Right cardiac atrium (tissue), 5 donors: Measurements from ENCODE around the gene FAM241A. TPM values are rescaled to one million over a fixed set of nuclear protein-coding genes. Genes with fewer than 3 reads are reported as not detected.
"Not testable (repeated sequence)": the region's sequence is repeated elsewhere in the genome, so short reads cannot be mapped to it uniquely, and the experiment has no call there.

ENCODE experiments used
- ATAC-seq, 2 donors: fragments of 200-7000 bp; cut with Tn5 transposase; one replicate each; pipeline versions ENCODE4 v1.8.0 to v1.9.1; 2020; ENCODE audit warnings: moderate library complexity in 2 of 2, mild to moderate bottlenecking in 1 of 2
- DNase-seq, 3 donors: peaks; one replicate each; pipeline ENCODE4 v3.0.0-alpha.2; 2020
- H3K27ac ChIP-seq: one replicate; pipeline ENCODE4 v1.5.1; 2013; ENCODE audit warnings: mild to moderate bottlenecking, low read length, control low read depth, moderate library complexity
- H3K27me3 ChIP-seq: one replicate; pipeline ENCODE4 v1.6.1; 2013; ENCODE audit not compliant: control insufficient read depth, insufficient read depth
- H3K4me1 ChIP-seq: one replicate; pipeline ENCODE4 v1.6.1; 2013; ENCODE audit warnings: low read length; ENCODE audit not compliant: control insufficient read depth, insufficient read depth
- H3K4me3 ChIP-seq: one replicate; pipeline ENCODE4 v1.5.1; 2013; ENCODE audit warnings: low read length, control low read depth
- H3K9me3 ChIP-seq: one replicate; pipeline ENCODE4 v1.6.1; 2013; ENCODE audit warnings: low read length; ENCODE audit not compliant: control insufficient read depth
- WGBS: extraction: QIAGEN DNeasy Blood & Tissue Kit; methylation state at CpG from one replicate; pipeline ENCODE4 v1.1.7; 2013; 5-methylcytosine and 5-hydroxymethylcytosine counted together
- intact Hi-C, 4 donors: fragments of 100-400 bp; cut with DNase I; formaldehyde crosslinking; loops; one replicate each; pipeline versions ENCODE4 v1.11.0 to v1.14.0; 2022 to 2023
- polyA plus RNA-seq: library from polyadenylated mRNA; stranded (reverse); fragments of 200-250 nt; gene quantifications from one replicate; pipeline ENCODE4 v1.2.3, GENCODE V29; 2013
- total RNA-seq, 4 donors: library from RNA; stranded (reverse); fragmentation: NEBNext Ultra II Directional; extraction: Animal tissue kit (Norgen Biotek cat#: 25700); gene quantifications; one replicate each; pipeline ENCODE4 v1.2.1, GENCODE V29; 2021
- donor health status: healthy with polysubstance abuse.
- donor health status: DM: no; HTN: yes; CAD: no.
- donor health status: DM: no; HTN: no; CAD: no.
- donor health status: DM: no; HTN: yes; CAD: no; lungs with severe emphysema.
- donor health status: DM: yes; HTN: yes; CAD: no.

Gene FAM241A
- total and polyA plus RNA-seq, 5 donors: 4.8 to 7.9 (median 6.8) TPM

DNA sequence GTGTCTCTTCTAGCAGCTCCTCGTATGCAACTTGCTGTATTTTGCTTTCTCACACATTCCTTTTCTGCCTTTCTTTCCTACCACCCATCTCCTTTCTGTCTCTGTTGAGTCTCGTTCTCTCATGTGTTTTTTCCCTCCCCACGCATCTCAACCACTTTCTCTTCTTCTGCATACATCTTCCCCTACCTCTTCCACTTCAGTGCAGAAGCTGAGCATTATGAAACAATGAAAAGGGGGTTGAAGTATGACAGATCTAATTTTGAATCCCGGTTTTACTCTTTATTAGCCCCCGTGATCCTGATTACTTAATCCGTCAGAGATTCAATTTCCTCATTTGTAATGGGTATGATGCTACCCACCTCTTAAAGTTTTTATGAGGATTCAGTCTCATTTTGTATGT is 7.3 kb downstream of the FAM241A start:
- Histone ChIP-seq H3K27me3 (no peaks in the 10 kb centered on the region), H3K4me3 (no peak overlapping the region), H3K9me3 (no peaks in the 10 kb centered on the region), H3K4me1 (peaks cover 2% of the 10 kb centered on the region), H3K27ac (no peak overlapping the region)
- 74% methylated on average over 6 of the region's 6 CpGs for WGBS
- ATAC-seq: no peak
- DNase-seq: no peak
- intact Hi-C loops: no loop called here

DNA sequence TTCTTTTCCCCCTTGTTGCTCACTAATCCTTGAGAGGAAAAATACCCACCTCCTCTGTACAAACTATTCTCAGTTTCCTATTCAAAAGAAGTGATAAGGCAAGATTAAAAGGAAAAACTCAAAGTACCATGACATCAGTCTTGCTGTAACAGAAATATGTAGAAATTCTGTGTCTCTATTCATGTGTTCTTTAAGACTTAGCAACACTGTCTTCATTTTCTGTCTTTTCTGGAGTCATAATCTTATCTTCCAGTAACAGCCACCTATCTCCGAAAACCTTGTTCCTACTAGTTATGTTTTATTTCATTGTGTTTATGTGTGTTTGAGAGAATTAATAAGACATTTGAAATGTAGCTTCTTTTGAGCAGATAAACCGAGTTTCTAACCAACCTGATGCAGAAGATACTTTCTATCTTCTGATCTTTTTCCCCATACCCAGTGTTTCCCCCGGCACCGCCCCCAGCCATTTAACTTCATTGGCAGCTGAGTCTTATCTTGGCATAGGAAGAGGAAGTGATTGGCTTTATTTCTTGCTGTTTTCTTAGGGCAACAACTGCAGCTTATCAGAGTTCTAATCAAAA is 8.0 kb downstream of the FAM241A start:
- Histone ChIP-seq H3K27ac (no peak overlapping the region), H3K9me3 (no peaks in the 10 kb centered on the region), H3K4me3 (peak overlapping the region; percentile 28), H3K4me1 (peaks cover 2% of the 10 kb centered on the region), H3K27me3 (no peaks in the 10 kb centered on the region)
- intact Hi-C loops: no loop called here
- 51% methylated on average over 4 of the region's 4 CpGs for WGBS
- DNase-seq (no peak), ATAC-seq (peak in 1 of 2 donors; percentile 18)

DNA sequence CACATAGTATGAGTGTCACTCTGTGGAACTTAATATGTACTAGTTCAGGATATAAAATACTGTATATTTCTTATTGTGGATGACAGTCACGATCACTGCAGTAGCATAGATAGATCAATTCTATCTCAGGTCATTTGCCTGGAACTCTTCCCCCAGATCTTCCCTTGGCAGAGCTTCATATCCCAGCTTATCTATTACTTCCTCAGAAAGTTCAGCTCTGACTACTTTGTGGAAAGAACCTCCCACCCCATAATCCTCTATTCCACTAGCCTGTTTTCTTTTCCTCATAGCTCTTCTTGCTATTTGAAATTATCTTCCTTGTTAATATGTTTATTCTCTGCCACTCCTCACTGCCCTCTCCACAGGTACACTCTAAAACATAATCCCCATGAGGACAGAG is 10.9 kb downstream of the FAM241A start:
- H3K27me3 ChIP-seq: no peaks in the 10 kb centered on the region
- intact Hi-C loops: no loop called here
- WGBS: 38% methylated on average over 1 of the region's 1 CpG
- ATAC-seq: peak in 1 of 2 donors; percentile 32
- no peaks in the 10 kb centered on the region for H3K9me3 ChIP-seq
- H3K4me3 ChIP-seq: no peak overlapping the region
- peaks cover 2% of the 10 kb centered on the region for H3K4me1 ChIP-seq
- DNase-seq: no peak
- no peak overlapping the region for H3K27ac ChIP-seq

DNA sequence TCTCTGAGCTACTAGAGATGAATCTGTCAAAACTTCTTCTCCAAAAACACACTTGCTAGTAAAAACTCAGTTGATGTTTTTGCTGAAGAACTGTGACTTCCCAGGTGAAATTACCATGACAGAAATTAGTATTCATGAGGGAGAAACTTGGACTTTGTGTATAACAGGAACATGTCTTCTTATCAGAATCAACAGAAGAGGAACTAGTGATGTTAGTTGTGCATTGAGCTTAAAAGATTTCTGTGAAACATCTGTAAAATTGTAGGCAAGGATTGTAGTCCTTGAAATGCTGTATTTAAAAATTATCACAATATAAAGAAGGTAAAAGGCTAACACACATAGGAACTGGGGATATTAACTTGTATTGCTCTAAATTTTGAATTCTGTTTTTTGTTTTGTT is 11.3 kb downstream of the FAM241A start:
- DNase-seq: no peak
- H3K4me1 ChIP-seq: peaks cover 2% of the 10 kb centered on the region
- no peaks in the 10 kb centered on the region for H3K9me3 ChIP-seq
- intact Hi-C loops: no loop called here
- H3K27ac ChIP-seq: no peak overlapping the region
- no peak overlapping the region for H3K4me3 ChIP-seq
- no peak for ATAC-seq
- no peaks in the 10 kb centered on the region for H3K27me3 ChIP-seq

- not testable (repeated sequence) for H3K4me3 ChIP-seq
- 96% methylated on average over 3 of the region's 3 CpGs for WGBS
Measured at GRCh38 chr4:112163706-112164105, 18.5 kb downstream of the FAM241A start.

GRCh38 chr4:112167794-112168193 is 22.5 kb downstream of the FAM241A start:
- DNase-seq (no peak), ATAC-seq (no peak)
- intact Hi-C loops: no loop called here

More at GRCh38 chr4:112163706-112164105, 18.5 kb downstream of the FAM241A start:
- DNase-seq, H3K9me3 ChIP-seq, H3K27me3 ChIP-seq, H3K4me1 ChIP-seq, H3K27ac ChIP-seq, ATAC-seq, intact Hi-C loops: not testable (repeated sequence)

DNA sequence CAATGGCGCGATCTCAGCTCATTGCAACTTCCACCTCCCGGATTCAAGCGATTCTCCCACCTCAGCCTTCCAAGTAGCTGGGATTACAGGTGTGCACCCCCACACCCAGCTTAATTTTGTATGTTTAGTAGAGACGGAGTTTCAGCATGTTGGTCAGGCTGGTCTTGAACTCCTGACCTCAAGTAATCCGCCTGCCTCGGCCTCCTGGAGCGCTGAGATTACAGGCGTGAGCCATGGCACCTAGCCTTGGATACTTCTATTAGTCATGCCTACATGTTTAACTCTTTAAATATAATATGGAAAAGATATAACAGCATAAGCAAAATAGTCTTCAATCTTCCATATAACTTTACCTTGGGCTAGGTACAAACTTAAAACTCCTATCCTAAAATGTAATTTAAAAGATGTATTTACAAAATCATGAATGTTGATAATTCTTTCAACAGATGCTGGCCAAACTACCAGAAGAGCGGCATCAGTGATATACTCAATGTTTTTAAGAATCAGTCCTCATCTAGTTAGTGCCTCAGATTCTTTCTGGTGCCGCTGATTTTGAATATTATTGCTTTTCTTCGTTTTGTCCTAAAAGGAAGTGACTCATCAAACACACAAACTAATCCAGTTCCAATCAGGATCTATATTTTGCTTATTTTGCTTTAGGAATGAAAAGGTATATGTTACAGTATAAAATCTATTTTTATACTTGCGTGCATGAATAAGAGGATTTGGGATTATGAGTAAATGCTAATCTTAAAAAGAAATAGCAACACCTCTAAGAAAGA is 23.7 kb downstream of the FAM241A start:
- DNase-seq: no peak
- no peak for ATAC-seq
- Histone ChIP-seq H3K4me3 (no peak overlapping the region), H3K27me3 (no peaks in the 10 kb centered on the region), H3K9me3 (no peaks in the 10 kb centered on the region), H3K27ac (no peak overlapping the region), H3K4me1 (no peaks in the 10 kb centered on the region)
- intact Hi-C loops: no loop called here
- WGBS: 88% methylated on average over 13 of the region's 13 CpGs

More at GRCh38 chr4:112167794-112168193, 22.5 kb downstream of the FAM241A start:
- no peaks in the 10 kb centered on the region for H3K4me1 ChIP-seq
- H3K4me3 ChIP-seq: no peak overlapping the region
- H3K27me3 ChIP-seq: no peaks in the 10 kb centered on the region
- no peak overlapping the region for H3K27ac ChIP-seq
- no peaks in the 10 kb centered on the region for H3K9me3 ChIP-seq

- DNase-seq (no peak), ATAC-seq (peak in 1 of 2 donors; percentile 79)
- intact Hi-C loops: no loop called here
- Histone ChIP-seq H3K9me3 (no peaks in the 10 kb centered on the region), H3K27ac (no peak overlapping the region), H3K4me3 (no peak overlapping the region), H3K4me1 (no peaks in the 10 kb centered on the region), H3K27me3 (no peaks in the 10 kb centered on the region)
- 69% methylated on average over 3 of the region's 3 CpGs for WGBS
Measured at GRCh38 chr4:112170451-112170993, 25.3 kb downstream of the FAM241A start.

GRCh38 chr4:112171051-112171763 is 26.0 kb downstream of the FAM241A start:
- ATAC-seq, H3K27ac ChIP-seq, H3K4me1 ChIP-seq, H3K4me3 ChIP-seq, DNase-seq, H3K9me3 ChIP-seq, H3K27me3 ChIP-seq, intact Hi-C loops: not testable (repeated sequence)
- 97% methylated on average over 16 of the region's 16 CpGs for WGBS

DNA sequence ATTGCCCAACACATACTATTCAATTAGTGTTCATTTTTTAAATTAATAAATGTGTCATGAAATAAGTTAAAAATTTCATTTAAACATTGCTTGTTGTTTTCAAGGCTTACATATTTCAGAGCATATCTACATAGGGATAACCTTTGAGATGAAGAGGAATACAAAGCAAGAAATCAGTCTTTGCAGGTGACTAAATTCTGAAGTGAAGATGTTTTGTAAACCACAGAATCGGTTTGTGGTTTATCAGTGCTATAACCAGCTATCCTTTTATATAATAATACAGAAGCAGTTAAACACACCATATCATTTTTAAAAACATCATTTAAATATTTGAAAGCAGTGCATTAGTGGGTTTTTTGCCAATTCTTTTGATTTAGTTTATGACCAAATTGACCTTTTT is 26.9 kb downstream of the FAM241A start:
- no peaks in the 10 kb centered on the region for H3K27me3 ChIP-seq
- WGBS: 89% methylated on average over 1 of the region's 1 CpG
- ATAC-seq (no peak), DNase-seq (no peak)
- no peak overlapping the region for H3K27ac ChIP-seq
- no peaks in the 10 kb centered on the region for H3K4me1 ChIP-seq
- no peaks in the 10 kb centered on the region for H3K9me3 ChIP-seq
- H3K4me3 ChIP-seq: no peak overlapping the region
- intact Hi-C loops: no loop called here
